Activated CD8-positive, alpha-beta memory T cell treated with anti-CD3 and anti-CD28 coated beads for 1 hour (primary cell): ENCODE results near the gene POC1B.

Experiments
- DNase-seq, 2 donors: peaks; one replicate each; pipeline ENCODE4 v3.0.0-alpha.2; 2020; ENCODE audit warnings: low read depth in 1 of 2; ENCODE audit errors: extremely low read depth in 1 of 2

The POC1B gene

GRCh38 chr12:89390802-89391673, 134.8 kb downstream of the POC1B start:
- no peak for DNase-seq

GRCh38 chr12:89389755-89390661, 135.8 kb downstream of the POC1B start:
- DNase-seq, result no peak

DNA sequence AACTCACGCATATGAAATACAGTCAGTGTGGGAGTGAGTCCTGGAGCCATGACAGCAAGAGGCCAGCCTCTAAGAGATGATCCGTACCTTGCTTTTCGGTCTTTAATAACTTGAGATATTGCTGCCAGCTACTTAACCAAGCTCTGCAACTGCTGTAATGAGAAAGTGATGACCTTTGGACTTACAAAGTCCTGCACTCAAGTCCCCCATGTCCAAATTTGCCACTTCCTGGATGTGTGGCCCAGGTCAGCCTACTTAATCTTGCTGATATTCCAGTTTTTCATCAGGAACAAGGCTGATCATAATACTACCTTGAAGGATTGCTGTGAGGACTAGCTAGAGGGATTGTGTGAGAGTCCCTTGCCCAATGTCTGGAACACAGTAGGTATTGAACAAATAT, 139.7 kb downstream of the POC1B start:
- DNase-seq, result no peak

GRCh38 chr12:89384807-89385206, 141.0 kb downstream of the POC1B start:
- no peak for DNase-seq

GRCh38 chr12:89384050-89384758, 141.6 kb downstream of the POC1B start:
- DNase-seq, result no peak

- no peak for DNase-seq
Observed at GRCh38 chr12:89383235-89384049, 142.4 kb downstream of the POC1B start.

- no peak for DNase-seq
Observed at GRCh38 chr12:89382328-89382727, 143.5 kb downstream of the POC1B start.

GRCh38 chr12:89379839-89380467, 145.9 kb downstream of the POC1B start:
- no peak for DNase-seq

GRCh38 chr12:89379148-89379838, 146.6 kb downstream of the POC1B start:
- DNase-seq, result no peak

DNA sequence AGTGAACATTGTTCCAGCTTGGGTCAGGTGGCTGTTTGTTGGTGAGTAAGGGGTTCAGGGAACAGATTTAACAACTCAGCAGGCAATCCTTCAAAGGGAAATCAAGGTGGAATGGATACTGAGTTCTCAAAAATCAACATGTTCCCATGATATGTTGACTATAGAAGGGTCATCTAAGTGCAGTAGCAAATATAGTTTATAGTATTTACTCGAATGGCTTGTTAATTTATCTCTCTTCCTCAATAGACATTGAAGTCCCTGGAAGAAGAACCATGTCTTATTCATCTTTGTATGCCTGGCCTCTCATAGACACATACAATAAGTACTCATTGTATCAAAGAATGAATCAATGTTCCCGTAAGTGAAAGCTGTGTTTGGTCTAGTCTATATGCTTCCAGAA, 149.0 kb downstream of the POC1B start:
- no peak for DNase-seq

DNA sequence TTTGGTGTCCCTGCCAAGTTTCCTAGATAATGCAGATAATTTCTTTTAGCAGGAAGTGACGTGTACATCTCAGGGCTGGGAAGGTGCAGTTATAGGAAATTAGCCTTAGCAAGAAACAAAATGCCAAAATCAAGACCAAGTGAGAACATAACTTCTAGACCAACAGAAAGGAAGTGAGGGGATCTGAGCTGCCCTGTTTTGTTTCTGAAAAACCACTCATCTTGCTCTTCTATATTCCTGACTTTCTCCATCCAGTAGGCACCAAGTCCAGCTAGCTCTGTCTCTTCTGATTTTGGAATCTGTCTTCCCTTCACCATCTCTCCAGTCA, 149.7 kb downstream of the POC1B start:
- DNase-seq, result no peak

DNA sequence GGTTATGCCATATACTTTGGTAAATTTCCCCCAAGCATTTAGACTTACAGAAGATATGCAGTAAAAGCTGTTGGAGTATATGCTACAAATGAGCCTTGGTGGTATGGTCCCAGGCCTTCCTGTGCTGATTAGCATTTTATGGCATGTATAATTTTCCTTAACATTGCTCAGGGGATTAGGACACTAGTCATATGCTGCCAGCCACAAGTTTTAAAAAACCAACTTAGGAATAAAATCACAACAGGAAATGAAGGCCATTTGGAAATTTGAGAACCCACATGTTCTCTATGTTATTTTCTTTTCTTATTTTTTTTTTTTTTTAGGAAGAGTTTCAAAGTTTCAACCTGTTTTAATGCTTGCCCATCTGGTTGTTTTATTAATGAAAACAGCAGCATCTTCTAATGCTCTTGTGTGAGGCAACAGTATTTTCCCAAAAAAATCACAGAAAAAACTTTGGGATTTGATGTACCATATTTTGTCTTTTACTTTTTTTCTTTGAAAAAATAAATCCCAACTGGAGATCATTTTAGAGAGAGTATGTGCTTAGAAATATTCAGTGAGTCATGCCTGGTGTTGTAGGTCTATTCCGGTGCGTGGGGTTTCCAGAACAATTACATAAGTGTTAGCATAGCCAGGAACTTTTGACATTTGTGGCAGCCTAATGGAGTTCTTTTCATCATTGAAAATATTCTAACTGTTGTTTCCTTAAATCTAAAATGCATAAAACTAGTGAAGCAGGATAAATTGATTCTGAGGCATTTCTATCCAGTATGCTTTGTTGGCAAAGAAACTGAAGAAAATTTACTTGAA, 151.9 kb downstream of the POC1B start:
- DNase-seq, result no peak

GRCh38 chr12:89372584-89373370, 153.1 kb downstream of the POC1B start:
- DNase-seq, result no peak

DNA sequence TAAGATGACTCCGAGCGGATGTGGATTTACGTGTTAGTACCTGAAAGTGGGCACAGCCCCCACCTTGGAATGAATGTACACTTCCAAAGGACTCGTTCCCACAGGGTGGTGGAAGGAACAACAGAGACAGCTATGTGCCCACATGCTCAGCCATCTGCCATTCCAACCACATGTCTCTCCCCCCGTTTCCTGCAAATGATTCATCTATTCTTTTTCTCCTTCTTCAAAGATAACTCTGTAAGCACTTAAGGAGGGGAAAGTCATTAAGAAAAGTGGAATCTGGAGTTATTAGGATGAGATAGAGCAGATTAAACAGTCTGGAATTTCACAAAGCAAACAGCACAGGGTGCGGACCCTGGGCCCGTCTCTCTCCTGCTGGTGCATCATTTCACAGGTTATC, 155.0 kb downstream of the POC1B start:
- DNase-seq, result no peak

DNA sequence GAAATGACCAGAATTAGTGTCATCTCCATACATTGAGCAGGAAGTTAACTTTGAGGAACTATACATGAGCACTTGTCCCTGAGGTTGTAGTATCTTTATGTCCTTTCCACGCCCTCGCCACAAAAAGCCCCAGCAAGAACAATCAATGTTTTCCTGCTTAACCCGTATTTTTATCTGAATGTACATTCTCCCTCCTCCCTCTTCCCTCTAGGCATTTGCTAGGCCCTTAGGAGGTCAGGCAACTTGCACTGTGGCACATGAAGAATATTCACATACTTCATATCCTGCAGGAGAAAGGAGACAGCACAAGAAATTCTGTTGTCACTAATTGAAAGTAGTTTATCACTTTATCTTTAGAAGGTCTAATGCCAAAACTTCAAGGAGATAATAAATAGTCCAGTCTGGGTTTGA, 155.4 kb downstream of the POC1B start:
- DNase-seq, result no peak
